Stimulated activated naive CD4-positive, alpha-beta T cell (primary cell): ENCODE data around the gene PRKAR1B.
A peak's percentile ranks its signal among the peaks of the same experiment; 100 is the strongest.
"Not testable (repeated sequence)": the region's sequence is repeated elsewhere in the genome, so short reads cannot be mapped to it uniquely, and the experiment has no call there.

Source experiments
- DNase-seq, 6 experiments: peaks; one replicate each; lab custom pipeline; 2025; lab: John Stamatoyannopoulos, UW

Gene PRKAR1B

DNA sequence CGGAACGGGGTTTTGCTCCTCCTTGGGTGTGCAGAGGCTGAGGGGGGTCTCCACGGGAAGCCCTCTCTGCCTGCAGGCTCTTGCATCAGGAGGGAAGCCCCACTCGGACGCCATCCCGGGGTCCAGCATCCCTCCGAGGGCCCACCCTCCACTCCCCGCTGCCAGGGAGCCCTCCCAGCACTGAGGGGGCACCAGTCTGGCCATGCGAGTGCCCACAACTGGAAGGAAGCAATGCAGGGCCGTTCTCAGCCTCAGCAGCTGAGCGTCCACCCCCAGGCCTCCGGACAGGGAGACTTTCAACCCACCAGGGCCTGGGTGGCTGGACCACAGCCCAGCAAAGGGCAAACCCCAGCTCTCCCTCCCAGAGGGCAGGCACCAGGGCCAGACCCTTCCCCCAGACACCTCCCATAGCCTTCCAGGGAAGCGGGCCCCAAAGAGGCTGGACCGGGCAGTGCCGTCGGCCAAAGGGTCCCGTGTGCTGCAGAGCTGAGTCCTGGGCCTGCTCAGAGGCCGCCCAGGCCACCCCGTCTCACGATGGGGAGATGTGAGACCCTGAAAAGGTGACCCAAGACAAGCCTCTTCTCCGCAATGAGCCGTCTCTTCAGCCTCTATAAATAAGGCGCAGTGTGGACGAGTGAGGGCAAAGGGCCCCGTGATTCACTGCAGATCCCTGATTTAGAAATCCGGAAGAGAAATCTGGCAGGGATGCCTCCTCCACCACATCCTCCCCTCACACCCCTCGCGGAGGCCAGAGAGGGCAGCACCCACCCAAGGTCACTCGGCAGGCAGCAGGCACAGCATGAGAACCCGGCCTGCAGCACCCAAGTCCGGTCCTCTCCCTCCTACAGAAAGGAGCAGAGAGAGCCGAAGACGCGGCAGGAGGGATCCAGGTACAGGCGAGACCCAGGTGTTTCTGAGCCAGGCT, 82.4 kb downstream of the PRKAR1B start:
- DNase-seq, result no peak

DNA sequence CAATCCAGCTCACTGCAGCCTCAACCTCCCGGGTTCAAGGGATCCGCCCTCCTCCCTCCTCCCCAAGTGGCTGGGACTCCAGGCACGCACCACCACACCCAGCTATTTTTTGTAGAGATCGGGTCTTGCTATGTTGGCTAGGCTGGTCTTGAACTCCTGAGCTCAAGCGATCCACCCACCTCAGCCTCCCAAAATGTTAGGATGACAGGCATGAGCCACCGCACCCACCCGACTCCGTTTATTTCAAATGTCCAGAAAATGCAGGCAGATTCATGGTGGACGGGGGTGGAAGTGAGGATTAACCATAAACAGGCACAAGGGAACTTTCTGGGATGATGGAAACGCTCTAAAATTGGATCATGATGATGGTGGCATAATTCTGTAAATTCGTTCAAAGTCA, 85.1 kb downstream of the PRKAR1B start:
- no peak for DNase-seq

DNA sequence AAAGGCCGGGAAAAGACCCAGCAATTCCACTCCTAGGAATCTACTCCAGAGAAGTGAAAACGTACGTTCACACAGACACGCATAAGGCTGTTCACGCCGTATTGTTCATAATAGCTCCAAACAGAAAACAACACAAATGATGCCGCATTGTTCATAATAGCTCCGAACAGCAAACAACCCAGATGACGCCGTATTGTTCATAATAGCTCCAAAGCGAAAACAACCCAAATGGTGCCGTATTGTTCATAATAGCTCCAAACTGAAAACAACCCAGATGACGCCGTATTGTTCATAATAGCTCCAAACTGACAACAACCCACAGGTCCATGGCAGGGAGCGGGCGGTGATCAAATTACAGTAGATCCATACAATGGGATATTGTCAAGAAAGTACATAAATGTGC, 85.8 kb downstream of the PRKAR1B start:
- no peak for DNase-seq

DNA sequence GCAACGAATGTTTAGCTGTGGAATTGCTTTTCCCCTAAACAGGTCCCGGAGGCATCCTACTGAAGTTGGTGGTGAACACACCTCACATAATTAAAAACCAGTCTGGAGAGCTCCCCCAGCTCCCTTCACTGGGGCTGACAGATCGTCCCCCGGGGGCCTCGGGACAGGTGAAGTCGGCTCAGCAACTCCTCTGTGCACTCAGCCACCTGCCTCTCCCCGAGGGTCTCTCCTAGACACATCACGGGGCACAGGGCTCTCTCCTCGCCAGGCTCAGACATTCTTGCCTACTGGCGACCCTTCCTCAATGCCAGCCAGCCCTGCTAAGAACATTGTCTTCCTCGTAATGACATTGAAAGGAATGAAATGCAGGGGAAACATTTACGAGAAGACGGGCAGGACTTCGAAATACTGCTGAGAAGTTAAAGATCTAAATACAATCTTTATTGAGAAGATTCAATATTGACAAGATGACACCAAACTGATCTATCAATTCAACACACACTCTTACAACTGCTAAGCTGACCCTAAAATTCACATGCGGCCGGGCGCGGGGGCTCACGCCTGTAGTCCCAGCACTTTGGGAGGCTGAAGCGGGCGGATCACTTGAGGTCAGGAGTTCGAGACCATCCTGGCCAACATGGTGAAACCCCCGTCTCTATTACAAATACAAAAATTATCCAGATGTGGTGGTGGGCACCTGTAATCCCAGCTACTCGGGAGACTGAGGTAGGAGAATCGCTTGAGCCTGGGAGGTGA, 88.6 kb downstream of the PRKAR1B start:
- no peak for DNase-seq

DNA sequence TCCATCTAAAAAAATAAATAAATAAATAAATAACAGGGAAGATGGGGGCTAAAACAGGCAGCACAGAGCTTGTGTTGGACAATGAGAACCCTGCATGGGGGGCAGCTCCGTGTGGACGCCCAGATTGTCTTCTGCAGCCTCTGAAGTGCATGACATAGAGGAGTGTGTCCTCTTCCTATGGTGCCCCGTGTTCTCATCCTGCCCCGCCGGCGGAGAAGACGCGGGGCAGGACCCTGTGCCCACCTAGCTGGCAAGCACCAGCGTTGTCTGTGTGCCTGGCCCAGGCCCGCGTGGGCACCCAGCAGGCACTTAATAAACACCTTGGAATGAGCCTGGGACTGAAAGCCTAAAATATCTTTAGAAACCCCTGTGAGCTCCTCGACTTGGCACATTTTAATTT, 89.3 kb downstream of the PRKAR1B start:
- DNase-seq, result no peak

DNA sequence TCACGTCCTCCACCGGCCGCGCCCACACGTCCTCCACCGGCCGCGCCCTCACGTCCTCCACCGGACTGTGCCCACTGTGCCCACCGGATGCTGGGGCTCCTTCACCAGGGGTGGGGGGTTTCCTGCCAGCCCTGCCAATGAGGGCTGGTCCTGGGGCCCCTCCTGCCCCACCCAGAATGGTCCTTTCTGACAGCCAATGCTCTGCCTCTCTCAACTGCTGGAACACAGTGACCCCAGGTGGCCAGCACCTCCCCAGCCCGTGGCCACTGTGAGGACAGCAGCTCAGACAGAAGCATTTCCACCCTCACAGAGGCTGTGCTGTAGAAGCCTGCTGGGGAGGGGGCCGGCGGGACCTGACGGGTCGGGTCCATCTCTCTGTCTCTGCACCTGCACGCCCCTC, 90.7 kb downstream of the PRKAR1B start:
- peak in 5 of 6 experiments; percentile 10 to 27 (median 21) for DNase-seq

DNA sequence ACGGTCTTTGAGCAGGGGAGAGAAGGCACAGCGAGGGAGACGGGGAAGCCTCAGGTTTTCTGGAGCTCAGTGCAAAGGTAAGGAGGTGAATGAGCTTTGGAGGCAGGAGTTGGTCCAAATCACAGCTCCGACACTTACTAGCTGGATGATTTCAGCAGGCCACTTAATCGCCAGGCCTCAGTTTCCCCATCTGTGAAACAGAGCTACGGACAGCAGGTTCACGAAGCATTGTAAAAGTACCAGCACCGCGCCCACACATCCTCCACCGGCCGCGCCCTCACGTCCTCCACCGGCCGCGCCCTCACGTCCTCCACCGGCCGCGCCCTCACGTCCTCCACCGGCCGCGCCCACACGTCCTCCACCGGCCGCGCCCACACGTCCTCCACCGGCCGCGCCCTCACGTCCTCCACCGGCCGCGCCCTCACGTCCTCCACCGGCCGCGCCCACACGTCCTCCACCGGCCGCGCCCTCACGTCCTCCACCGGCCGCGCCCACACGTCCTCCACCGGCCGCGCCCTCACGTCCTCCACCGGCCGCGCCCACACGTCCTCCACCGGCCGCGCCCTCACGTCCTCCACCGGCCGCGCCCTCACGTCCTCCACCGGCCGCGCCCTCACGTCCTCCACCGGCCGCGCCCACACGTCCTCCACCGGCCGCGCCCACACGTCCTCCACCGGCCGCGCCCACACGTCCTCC, 91.2 kb downstream of the PRKAR1B start:
- not testable (repeated sequence) for DNase-seq

DNA sequence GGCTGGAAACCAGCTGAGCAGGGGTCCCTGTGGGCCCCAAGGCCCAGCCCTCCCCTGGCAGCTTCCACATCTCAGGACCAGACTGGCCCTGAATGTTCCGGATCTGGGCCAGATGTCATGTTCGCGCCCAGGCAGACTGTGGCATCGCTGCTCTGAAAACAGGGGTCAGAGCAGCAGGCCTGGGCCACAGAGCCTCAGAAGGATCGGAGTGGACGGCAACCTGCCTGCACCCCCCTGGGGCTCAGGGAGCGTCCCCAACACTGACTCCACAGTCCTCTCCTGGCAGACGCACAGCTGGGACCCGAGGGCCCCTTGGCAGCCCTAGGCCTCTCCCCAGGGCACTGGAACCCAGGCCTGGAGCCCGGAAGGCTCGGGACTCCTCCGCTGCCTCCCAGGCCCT, 91.9 kb downstream of the PRKAR1B start:
- no peak for DNase-seq

DNA sequence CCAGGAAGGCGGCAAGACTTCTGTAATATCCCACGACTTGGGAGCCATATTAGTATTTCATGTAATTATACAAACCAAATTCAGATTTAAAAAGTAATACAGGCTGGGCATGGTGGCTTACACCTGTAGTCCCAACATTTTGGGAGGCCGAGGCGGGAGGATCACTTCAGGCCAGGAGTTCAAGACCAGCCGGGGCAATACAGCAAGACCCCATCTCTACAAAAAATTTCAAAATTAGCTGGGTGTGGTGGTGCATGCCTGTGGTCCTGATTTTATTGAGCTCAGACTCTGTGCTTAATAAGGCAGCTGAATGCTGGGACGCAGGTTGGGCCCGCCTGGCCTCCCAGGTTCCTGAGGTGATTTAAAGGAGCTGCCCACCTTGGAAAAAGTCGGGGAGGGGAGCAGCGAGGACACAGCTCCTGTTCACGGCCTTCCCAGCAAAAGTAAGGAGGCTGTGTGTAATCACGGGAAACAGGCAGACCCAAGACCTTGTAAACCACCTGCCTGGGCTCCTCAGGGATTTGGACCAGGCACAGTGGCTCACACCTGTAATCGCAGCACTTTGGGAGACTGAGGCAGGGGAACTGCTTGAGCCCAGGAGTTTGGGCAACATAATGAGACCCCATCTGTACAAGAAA, 93.6 kb downstream of the PRKAR1B start:
- no peak for DNase-seq

DNA sequence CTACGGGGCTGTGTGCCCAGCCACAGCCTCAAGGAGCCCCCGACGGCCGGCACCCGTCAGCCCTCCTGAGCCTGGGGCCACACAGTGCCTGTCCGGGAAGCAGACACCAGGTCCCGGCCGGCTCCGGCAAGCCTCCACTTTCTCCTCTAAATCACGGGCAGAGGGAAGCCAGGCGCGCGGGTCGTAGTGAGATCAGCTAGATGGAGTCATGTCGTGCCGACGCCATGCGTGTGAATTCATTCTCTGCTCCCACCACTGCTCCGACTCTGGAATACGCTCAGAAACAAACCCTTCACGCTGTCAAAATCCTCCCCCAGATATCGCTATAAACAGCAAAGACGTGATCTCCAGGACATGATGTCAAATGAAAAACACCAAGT, 94.3 kb downstream of the PRKAR1B start:
- DNase-seq, result no peak

DNA sequence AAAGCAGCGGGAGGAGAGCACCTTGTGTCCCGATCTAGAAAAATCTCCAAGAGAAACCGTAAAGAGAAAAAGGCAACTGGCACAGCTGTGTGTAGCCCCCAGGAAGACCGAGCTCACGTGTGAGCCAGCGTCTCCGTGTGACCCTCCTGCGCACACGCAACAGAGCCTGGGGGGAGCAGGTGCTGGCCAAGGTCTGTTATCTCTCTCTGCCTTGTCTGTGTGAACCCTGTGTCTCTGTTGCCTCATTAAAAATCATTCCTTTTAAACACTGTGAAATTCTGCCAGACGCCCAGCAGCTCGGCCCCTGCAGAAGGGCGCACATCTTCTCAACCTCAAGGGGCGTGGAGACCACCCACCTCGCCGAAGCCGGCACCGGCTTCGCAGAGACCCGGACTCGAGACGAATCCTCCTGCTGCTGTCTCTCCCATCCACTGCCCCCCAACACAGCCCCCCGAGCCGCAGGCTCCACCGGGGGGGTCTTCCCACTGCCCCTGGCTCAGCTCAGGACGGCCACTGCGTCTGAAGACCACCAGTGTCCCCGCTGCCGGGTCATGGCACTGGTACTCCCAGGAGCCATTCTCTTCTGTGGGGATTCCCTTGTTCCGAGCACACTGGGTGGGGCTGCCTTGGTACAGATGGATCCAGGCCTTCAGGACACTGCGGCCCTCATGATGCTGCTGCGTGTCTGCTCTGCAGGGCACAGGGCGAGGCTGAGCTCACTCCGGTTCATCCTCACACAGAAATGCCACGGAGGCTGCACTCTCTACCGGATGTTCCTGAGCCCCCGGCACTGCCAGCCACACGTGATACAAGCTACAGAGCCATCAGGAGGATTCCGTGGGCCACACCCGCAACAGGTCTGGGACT, 94.9 kb downstream of the PRKAR1B start:
- no peak for DNase-seq

DNA sequence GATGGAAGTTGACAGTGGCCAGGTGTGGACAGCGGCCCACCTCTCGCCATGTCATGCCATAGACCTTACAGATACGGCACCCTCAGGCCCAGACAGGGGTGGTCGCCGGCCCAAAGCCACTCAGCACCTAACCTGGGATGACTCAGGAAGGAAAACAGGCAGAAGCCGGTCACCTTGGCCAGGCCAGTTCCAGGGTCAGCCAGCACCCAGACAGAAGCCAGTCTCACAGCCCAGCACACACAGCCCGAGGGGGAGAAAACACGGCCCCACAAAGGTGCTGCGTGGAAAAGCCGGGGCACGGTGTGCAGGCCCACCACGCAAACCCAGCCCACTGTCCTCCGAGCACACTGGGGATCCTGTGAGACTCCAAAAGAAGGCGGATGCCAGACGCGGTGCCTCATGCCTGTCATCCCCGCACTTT, 95.8 kb downstream of the PRKAR1B start:
- no peak for DNase-seq

DNA sequence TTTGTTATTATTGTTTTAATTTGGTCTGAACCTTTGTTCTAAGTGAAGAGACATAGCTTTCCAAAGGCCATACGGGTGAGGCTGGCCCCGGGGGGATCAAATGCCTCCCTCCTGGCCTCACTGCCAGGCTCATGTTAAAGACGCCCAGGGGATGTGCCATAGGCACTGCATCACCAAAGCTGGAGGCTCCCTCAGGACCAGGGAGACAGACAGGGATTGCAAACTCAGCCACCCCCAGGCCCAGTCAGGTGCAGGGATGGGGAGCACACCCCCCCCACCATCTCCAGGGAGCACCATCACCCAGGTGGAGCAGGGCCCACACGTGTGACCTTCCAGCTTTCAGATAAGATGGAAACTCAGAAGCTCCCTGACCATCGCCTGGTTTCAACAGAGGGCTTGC, 96.5 kb downstream of the PRKAR1B start:
- no peak for DNase-seq

DNA sequence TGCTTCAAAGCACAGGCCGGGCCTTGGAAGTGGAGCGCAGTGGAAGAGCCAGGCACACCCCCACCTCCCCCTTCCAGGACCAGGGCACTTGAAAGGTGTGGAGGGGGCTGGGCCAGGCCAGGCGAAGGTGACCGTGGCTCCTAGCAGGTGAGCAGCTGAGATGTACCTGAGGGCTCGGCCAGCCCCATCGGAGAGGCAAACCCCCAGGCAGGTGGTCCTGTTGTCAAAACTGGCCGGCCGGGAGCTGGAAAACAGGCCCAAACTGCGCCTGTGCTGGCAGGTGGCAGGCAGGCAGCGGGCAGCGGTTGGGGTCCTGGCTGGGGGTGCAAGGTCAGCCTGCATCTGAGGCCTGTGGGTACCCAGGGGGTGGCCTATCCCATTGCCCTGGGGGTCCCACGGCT, 97.0 kb downstream of the PRKAR1B start:
- DNase-seq, result no peak

DNA sequence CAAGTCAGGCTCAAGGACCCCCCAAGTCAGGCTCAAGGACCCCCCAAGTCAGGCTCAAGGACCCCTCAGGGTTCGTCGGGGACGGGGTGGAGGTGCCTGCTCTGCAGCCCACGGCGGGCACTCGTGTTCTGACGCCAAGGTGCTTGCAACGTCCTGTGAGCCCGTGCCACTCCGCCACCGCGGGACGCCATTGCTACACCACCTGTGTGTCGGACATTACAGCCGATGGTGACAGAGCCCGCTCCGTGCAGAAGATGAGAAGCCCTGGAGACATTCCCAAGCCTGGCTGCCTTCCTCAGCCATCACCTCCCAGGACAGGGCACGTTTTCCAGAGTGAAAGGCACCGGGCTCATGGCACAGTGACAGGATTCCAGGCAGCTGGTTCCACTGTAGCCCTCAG, 98.3 kb downstream of the PRKAR1B start:
- no peak for DNase-seq

DNA sequence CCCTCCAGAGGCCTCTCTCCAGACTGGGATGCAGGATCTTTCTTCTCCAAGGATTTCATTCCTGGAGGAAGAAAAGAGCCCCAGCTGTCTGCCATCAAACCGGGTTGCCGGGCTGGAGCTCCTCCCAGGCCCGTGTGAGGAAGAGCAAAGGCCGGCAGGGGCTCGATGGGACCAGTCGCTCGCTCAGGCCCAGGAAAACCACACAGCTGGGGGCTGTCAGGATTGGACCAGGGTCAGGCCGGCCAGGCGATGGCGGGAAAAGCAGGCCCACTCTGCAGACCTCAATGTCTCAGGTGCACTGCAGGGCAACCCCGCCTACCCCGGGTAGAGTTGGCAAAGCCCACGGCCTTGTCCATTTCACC, 98.7 kb downstream of the PRKAR1B start:
- DNase-seq, result no peak

DNA sequence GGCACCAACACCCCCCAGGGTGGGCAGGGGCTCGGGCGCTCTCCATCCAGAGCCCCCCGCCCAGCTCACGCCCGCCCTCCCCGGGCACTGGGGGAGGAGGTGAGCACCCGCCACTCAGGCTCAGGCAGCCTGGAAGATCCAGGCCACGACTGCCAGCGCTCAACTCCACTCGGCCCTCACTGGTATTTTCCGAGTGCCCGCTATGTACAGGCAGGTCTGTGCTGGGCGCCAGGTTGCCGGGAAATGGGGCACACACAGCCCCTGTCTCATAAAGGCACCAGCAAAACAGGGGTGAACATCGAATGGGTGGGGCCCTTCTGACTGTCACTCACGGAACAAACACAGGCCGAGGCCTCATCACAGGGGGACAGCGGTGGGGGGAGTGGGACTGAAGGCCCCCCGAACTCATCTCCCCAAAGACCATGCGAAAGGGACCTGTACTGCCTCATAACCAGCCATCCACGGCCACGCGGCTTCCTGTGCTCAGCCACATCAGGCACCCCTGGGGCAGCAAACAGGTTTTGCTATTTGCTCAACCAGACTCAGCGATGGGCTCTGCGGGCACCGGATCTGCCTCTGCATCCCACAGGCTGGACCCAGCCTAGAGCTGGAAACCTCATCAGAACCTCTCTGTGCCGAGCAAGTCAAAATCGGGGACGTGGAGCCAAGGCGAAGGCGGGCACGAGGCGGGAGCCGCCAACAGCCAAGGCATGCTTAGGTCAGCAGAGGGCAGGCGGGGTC, 99.2 kb downstream of the PRKAR1B start:
- no peak for DNase-seq

DNA sequence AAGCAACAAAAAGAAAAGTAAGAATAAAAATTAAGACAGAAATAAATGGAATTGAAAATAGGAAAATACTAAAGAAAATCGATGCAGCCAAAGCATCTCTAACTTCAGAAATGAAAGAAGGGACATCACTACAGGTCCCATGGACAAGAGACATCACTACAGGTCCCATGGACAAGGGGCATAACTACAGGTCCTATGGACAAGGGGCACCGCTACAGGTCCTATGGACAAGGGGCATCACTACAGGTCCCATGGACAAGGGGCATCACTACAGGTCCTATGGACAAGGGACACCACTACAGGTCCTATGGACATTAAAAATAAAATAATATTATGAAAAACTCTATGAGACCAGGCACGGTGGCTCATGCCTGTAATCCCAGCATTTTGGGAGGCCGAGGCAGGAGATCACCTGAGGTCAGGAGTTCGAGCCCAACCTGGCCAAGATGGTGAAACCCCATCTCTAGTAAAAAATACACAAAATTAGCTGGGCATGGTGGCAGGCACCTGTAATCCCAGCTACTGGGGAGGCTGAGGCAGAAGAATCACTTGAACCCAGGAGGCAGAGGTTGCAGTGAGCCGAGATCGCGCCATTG, 101.6 kb downstream of the PRKAR1B start:
- DNase-seq, result peak in 1 of 6 experiments; percentile 16

DNA sequence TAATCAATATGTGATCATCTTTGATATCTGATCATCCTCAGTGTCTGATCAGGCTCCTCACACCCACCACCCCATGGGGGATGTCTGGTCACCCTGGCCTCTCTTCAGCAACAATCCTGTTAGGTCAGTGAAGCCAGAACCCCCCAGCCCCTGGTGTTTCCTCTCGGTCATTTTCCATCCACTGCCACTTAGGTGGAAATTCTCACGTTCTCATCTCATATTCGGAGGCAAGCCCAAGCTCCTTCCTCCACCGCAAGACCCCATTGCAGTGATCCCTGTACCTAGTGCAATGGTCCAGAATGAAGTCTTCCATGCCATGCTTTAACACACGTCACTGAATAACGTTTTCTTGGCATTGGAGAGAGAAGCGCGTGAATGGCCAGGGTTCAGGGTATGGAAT, 103.6 kb downstream of the PRKAR1B start:
- no peak for DNase-seq
